CD4-positive, alpha-beta T cell treated with Interleukin-4 for 1 hour (primary cell): ENCODE data around the gene ZSCAN5A.
"Not testable (repeated sequence)": the region's sequence is repeated elsewhere in the genome, so short reads cannot be mapped to it uniquely, and the experiment has no call there.

Source experiments
- DNase-seq, 2 donors: peaks; one replicate each; pipeline ENCODE4 v3.0.0-alpha.2; 2020 to 2022

Gene ZSCAN5A

DNA sequence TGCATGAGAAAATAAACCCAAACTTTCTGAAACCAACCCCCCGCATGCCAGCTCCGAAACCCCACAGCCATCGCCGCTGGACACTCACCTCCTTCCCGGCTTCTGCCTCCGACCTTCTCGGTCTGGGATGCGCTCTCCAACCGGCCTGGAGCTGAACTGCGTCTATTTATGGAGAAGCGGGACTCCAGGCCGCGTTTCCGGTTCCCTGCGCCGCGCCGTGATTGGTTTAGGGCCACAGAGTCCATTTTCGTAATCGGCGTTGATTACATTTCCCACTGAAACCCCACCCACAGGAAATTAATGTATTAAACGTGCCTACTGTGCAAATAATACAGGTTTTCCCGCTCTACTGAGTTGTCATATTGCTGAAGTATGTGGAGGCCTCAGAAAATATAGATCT, 117.0 kb downstream of the ZSCAN5A start, which contains the start of gene ZSCAN5B:
ZSCAN5B (minus strand) TSS at position 138 of the 400 bp plus-strand sequence. CDS start 4,731 bp downstream, outside the sequence.
- not testable (repeated sequence) for DNase-seq

DNA sequence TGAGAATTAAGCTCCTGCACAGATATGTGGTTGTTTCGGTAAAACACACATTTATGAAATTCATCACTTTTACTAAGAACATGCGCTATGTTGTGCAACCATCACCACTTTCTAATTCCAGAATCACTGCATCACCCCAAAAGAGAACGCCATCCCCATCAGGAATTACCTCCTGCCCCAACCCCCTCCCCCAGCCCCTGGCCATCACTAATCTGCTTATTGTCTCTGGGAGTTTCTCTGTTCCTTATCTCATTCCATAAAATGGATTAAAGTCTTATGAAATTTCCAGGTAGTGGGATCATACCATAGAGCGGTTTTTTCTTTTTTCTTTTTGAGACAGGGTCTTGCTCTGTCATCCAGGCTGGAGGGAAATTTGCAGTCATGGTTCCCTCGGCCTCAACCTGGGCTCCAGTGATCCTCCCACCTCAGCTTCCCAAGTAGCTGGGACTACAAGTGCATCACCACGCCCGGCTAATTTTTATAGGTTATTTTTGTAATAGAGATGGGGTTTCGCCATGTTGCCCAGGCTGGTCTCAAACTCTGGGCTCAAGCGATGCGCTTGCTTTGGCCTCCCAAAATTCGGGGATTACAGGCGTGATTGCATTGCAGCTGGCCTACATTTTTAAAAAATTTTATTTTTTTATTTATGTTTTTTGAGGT, 120.5 kb downstream of the ZSCAN5A start:
- no peak for DNase-seq

DNA sequence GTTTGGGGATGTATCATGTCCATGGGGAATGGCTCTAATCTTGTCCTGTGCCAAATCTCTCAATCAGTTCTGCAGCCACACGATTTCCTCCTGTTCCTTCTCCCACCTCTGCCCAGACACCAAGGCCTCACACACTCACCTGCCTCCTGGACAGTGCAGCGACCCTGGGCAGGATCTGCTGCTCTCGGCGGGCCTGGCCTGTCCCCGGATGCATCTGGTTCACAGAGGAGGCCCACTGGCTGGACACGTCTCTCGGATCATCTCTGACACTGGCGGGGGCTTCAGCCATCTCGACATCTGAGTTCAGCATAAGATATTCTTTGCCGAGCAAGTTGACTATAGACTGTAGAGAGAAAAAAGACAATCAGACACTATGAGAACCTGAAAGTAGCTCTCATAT, 122.9 kb downstream of the ZSCAN5A start:
- no peak for DNase-seq

DNA sequence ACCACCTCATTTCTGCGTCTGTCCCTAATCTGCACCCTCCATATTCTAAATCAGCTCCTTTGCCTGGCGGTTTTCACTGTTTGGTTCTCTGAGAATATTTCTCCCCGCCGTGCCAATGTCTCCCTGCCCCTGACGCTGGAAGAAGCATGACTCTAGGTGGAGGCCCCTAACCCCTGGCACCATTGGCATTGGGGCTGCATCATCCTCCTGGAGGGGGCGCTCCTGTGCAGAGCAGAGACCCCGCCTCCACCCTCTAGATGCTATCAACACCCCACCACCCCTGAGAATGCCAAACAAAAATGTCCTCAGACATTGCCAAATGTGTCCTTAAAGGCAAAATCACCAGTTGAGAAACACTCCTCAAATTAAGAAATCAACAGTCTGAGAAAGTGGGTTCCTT, 123.5 kb downstream of the ZSCAN5A start:
- DNase-seq, result no peak

DNA sequence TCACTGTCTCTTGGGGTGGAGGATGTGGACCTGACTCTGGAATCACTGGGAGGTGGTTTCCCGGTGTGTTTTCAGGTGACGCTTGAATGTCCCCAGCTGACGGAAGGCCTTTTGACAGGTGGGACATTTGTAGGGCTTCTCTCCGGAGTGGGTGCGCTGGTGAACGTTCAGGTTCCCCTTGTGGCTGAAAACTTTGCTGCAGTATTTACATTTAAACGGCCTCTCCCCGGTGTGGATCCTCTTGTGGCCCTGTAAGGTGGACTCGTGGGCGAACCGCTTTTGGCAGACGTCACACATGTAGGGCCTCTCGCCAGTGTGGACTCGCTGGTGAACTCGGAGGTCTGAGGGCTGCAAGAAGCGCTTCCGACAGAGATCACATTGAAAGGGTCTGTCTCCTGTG, 124.9 kb downstream of the ZSCAN5A start:
- no peak for DNase-seq

DNA sequence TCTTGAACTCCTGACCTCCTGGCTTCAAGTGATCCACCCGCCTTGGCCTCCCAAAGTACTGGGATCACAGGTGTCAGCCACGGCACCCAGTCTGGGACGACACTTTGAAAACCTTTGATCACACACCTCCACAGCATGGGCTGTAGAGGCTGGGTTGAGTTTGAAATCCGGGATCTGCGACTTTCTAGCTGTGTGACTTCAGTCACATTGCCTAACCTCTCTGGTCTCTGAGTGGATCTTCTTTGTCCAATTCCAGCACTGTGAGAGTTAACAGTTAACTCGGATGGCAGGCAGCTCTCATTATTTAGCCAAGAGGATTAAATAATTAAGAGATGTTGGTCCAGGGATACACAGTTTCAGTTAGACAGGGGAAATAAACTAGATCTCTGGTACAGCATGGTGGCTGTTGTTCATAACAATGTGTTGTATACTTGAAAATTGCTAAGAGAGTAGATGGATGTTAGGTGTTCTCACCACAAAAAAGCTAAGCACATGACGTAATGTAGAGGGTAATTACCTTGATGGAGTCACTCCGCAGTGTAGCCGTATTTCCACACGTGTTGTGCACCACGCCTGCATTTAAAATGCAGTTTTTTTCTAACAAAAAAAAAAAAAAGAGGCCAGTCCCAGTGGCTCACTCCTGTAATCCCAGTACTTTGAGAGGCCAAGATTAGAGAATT, 136.9 kb downstream of the ZSCAN5A start:
- no peak for DNase-seq

DNA sequence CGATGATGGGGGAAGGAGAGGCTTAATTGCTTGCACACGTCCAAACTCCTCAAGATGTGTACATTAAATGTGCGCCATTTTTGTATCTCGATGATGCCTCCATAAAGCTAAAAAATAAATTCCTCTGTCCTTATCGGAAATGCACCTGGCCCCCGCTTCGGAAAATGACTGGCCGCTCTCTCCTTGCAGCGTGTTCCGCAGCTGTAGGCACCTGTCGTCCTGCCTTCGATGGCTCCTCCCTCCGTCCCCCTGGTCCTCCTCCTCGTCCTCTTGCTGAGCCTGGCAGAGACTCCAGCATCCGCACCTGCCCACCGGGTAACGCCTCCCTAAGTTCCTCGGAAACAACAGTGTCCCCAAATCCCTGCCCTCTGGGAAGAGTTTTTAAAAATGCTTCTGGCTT, 137.8 kb downstream of the ZSCAN5A start:
- no peak for DNase-seq

DNA sequence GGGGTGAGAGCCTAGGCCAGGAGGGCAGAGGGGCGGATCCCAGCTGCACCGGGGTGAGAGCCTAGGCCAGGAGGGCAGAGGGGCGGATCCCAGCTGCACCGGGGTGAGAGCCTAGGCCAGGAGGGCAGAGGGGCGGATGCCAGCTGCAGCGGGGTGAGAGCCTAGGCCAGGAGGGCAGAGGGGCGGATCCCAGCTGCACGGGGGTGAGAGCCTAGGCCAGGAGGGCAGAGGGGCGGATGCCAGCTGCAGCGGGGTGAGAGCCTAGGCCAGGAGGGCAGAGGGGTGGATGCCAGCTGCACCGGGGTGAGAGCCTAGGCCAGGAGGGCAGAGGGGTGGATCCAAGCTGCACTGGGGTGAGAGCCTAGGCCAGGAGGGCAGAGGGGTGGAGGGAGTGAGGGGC, 138.3 kb downstream of the ZSCAN5A start:
- not testable (repeated sequence) for DNase-seq

DNA sequence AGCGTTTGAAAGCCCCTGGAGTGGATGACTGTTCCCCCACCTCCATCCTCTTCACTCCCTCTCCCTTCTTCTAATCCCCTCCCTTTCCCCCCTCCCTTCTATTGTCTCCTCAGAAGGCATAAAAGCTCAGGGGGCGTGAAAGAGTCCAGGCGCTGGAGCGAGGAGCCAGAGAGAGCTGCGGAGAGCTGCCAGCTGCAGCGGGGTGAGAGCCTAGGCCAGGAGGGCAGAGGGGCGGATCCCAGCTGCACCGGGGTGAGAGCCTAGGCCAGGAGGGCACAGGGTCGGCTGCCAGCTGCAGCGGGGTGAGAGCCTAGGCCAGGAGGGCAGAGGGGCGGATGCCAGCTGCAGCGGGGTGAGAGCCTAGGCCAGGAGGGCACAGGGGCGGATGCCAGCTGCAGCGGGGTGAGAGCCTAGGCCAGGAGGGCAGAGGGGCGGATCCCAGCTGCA, 138.8 kb downstream of the ZSCAN5A start, which contains the start of gene GALP:
GALP (plus strand) TSS at position 148 of the 447 bp plus-strand sequence. CDS start 1,101 bp downstream, outside the sequence.
- not testable (repeated sequence) for DNase-seq

DNA sequence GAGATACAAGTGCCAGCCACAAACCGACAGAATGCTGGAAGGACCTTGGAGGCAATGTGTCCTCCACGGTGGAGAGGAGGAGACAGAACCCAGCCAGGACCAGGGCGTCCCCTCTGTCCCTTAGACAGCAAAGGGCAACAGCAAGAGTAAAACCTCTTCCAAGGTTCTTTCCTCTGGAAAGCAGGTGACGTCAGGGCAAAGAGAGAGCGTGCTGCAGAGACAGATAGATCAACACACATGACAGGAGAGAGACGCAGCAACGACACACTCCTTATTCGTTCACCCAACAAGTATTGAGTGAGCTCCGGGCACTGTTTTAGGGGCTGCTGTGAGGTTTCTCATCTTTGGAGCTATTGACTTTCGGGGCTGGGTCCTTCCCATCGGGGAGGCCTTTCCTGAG, 140.1 kb downstream of the ZSCAN5A start:
- DNase-seq, result no peak

DNA sequence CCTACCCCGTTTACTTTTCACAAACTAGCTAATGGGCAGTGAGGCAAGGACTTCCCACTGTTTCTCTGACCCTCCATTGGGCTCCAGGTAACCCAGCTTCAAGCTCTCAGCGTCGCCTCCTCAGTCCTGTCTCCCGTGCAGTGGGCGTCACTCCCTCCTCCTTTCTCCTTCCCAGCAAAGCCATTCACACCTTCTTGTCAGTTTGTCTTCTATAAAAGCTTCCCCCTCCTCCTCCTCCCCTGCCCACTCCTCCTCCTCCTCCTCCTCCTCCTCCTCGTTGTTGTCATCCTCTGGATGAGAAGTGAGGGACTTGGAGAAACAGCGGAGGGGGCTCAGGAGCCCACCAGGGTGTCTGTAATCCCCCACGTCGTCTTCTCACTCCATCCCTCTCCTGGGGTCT, 140.6 kb downstream of the ZSCAN5A start:
- no peak for DNase-seq
